ENCODE results near the gene KCNMA1.
A peak's percentile ranks its signal among the peaks of the same experiment; 100 is the strongest.

The KCNMA1 gene

GRCh38 chr10:77498210-77498609 lies 139.4 kb downstream of the KCNMA1 start:
- Histone ChIP-seq H3K27me3 (ENCODE audit: insufficient read depth, low read length, poor library complexity) (no peaks in the 10 kb centered on the region), H3K9ac (ENCODE audit: low read length) (no peak overlapping the region), H4K5ac (ENCODE audit: low read length) (no peak overlapping the region), H3K36me3 (ENCODE audit: control insufficient read depth, insufficient read depth, low read length) (no peaks in the 10 kb centered on the region), H2AK5ac (ENCODE audit: low read length) (no peak overlapping the region), H3K4me1 (ENCODE audit: control insufficient read depth, low read depth, low read length) (no peaks in the 10 kb centered on the region), H3K79me1 (ENCODE audit: low read length) (no peaks in the 10 kb centered on the region), H3K4ac (ENCODE audit: low read depth, low read length) (no peak overlapping the region), H2BK5ac (ENCODE audit: low read length) (no peak overlapping the region), H3K23ac (ENCODE audit: low read length) (no peak overlapping the region), H4K8ac (ENCODE audit: low read depth, low read length) (no peak overlapping the region), H3K56ac (ENCODE audit: low read length) (no peak overlapping the region), H3K18ac (ENCODE audit: low read length) (no peak overlapping the region), H3K27ac (ENCODE audit: low read depth, low read length) (no peak overlapping the region), H3K79me2 (ENCODE audit: control insufficient read depth, insufficient read depth, low read length) (no peaks in the 10 kb centered on the region), H2BK15ac (replicated peaks; ENCODE audit: low read depth) (no peak overlapping the region), H3K4me3 (ENCODE audit: low read length) (no peak overlapping the region), H3K4me2 (ENCODE audit: low read length) (no peak overlapping the region), H2BK120ac (ENCODE audit: low read depth, low read length) (no peak overlapping the region)
- DNase-seq, result no peak
- no CpG with 5 or more reads among the region's 1 CpG for WGBS (ENCODE audit: extremely low coverage, insufficient coverage, low lambda C conversion rate)

- H2AK5ac ChIP-seq (ENCODE audit: low read length), result no peak overlapping the region
- no peak overlapping the region for H3K4ac ChIP-seq (ENCODE audit: low read depth, low read length)
- H3K18ac ChIP-seq (ENCODE audit: low read length), result no peak overlapping the region
- no peak overlapping the region for H3K27ac ChIP-seq (ENCODE audit: low read depth, low read length)
- no peak overlapping the region for H2BK120ac ChIP-seq (ENCODE audit: low read depth, low read length)
- H3K27me3 ChIP-seq (ENCODE audit: insufficient read depth, low read length, poor library complexity), result no peaks in the 10 kb centered on the region
- H3K4me3 ChIP-seq (ENCODE audit: low read length), result no peak overlapping the region
- H3K79me1 ChIP-seq (ENCODE audit: low read length), result no peaks in the 10 kb centered on the region
- no peak overlapping the region for H3K4me2 ChIP-seq (ENCODE audit: low read length)
- H2BK5ac ChIP-seq (ENCODE audit: low read length), result no peak overlapping the region
- no peaks in the 10 kb centered on the region for H3K4me1 ChIP-seq (ENCODE audit: control insufficient read depth, low read depth, low read length)
- no peak overlapping the region for H2BK15ac ChIP-seq (replicated peaks; ENCODE audit: low read depth)
- no peak overlapping the region for H3K9ac ChIP-seq (ENCODE audit: low read length)
- H3K36me3 ChIP-seq (ENCODE audit: control insufficient read depth, insufficient read depth, low read length), result no peaks in the 10 kb centered on the region
- H3K23ac ChIP-seq (ENCODE audit: low read length), result no peak overlapping the region
- no peaks in the 10 kb centered on the region for H3K79me2 ChIP-seq (ENCODE audit: control insufficient read depth, insufficient read depth, low read length)
- no peak overlapping the region for H3K56ac ChIP-seq (ENCODE audit: low read length)
- H4K8ac ChIP-seq (ENCODE audit: low read depth, low read length), result no peak overlapping the region
- no peak for DNase-seq
- H4K5ac ChIP-seq (ENCODE audit: low read length), result no peak overlapping the region
Measured at GRCh38 chr10:77497748-77498147, 139.9 kb downstream of the KCNMA1 start.

- Histone ChIP-seq H3K27me3 (ENCODE audit: insufficient read depth, low read length, poor library complexity) (no peaks in the 10 kb centered on the region), H2BK5ac (ENCODE audit: low read length) (no peak overlapping the region), H3K4me3 (ENCODE audit: low read length) (no peak overlapping the region), H3K79me1 (ENCODE audit: low read length) (no peaks in the 10 kb centered on the region), H3K79me2 (ENCODE audit: control insufficient read depth, insufficient read depth, low read length) (no peaks in the 10 kb centered on the region), H3K9ac (ENCODE audit: low read length) (no peak overlapping the region), H3K27ac (ENCODE audit: low read depth, low read length) (no peak overlapping the region), H4K8ac (ENCODE audit: low read depth, low read length) (no peak overlapping the region), H3K23ac (ENCODE audit: low read length) (no peak overlapping the region), H3K4me1 (ENCODE audit: control insufficient read depth, low read depth, low read length) (no peaks in the 10 kb centered on the region), H3K36me3 (ENCODE audit: control insufficient read depth, insufficient read depth, low read length) (no peaks in the 10 kb centered on the region), H3K4ac (ENCODE audit: low read depth, low read length) (no peak overlapping the region), H2BK15ac (replicated peaks; ENCODE audit: low read depth) (no peak overlapping the region), H2AK5ac (ENCODE audit: low read length) (no peak overlapping the region), H3K18ac (ENCODE audit: low read length) (no peak overlapping the region), H2BK120ac (ENCODE audit: low read depth, low read length) (no peak overlapping the region), H4K5ac (ENCODE audit: low read length) (no peak overlapping the region), H3K56ac (ENCODE audit: low read length) (no peak overlapping the region), H3K4me2 (ENCODE audit: low read length) (no peak overlapping the region)
- no peak for DNase-seq
- WGBS (ENCODE audit: extremely low coverage, insufficient coverage, low lambda C conversion rate), result no CpG with 5 or more reads among the region's 3 CpGs
Measured at GRCh38 chr10:77496941-77497420, 140.6 kb downstream of the KCNMA1 start.

- no peak for DNase-seq
- no peak overlapping the region for H4K8ac ChIP-seq (ENCODE audit: low read depth, low read length)
- no peak overlapping the region for H3K18ac ChIP-seq (ENCODE audit: low read length)
- H3K27ac ChIP-seq (ENCODE audit: low read depth, low read length), result no peak overlapping the region
- H3K27me3 ChIP-seq (ENCODE audit: insufficient read depth, low read length, poor library complexity), result no peaks in the 10 kb centered on the region
- no peak overlapping the region for H2BK5ac ChIP-seq (ENCODE audit: low read length)
- no peak overlapping the region for H2BK15ac ChIP-seq (replicated peaks; ENCODE audit: low read depth)
- H3K79me1 ChIP-seq (ENCODE audit: low read length), result no peaks in the 10 kb centered on the region
- no peak overlapping the region for H3K56ac ChIP-seq (ENCODE audit: low read length)
- H3K36me3 ChIP-seq (ENCODE audit: control insufficient read depth, insufficient read depth, low read length), result no peaks in the 10 kb centered on the region
- no peak overlapping the region for H2BK120ac ChIP-seq (ENCODE audit: low read depth, low read length)
- no peak overlapping the region for H3K23ac ChIP-seq (ENCODE audit: low read length)
- no peak overlapping the region for H3K9ac ChIP-seq (ENCODE audit: low read length)
- H3K4me1 ChIP-seq (ENCODE audit: control insufficient read depth, low read depth, low read length), result no peaks in the 10 kb centered on the region
- H3K4ac ChIP-seq (ENCODE audit: low read depth, low read length), result no peak overlapping the region
- no peak overlapping the region for H3K4me2 ChIP-seq (ENCODE audit: low read length)
- no peak overlapping the region for H4K5ac ChIP-seq (ENCODE audit: low read length)
- no peak overlapping the region for H2AK5ac ChIP-seq (ENCODE audit: low read length)
- no peak overlapping the region for H3K4me3 ChIP-seq (ENCODE audit: low read length)
- no peaks in the 10 kb centered on the region for H3K79me2 ChIP-seq (ENCODE audit: control insufficient read depth, insufficient read depth, low read length)
- WGBS (ENCODE audit: extremely low coverage, insufficient coverage, low lambda C conversion rate), result no CpG with 5 or more reads among the region's 12 CpGs
Measured at GRCh38 chr10:77494756-77495541, 142.7 kb downstream of the KCNMA1 start.

- Histone ChIP-seq H3K9ac (ENCODE audit: low read length) (no peak overlapping the region), H3K4me1 (ENCODE audit: control insufficient read depth, low read depth, low read length) (no peaks in the 10 kb centered on the region), H3K27ac (ENCODE audit: low read depth, low read length) (no peak overlapping the region), H3K4me2 (ENCODE audit: low read length) (no peak overlapping the region), H2AK5ac (ENCODE audit: low read length) (no peak overlapping the region), H3K23ac (ENCODE audit: low read length) (no peak overlapping the region), H3K27me3 (ENCODE audit: insufficient read depth, low read length, poor library complexity) (no peaks in the 10 kb centered on the region), H3K4ac (ENCODE audit: low read depth, low read length) (no peak overlapping the region), H3K79me2 (ENCODE audit: control insufficient read depth, insufficient read depth, low read length) (no peaks in the 10 kb centered on the region), H3K4me3 (ENCODE audit: low read length) (no peak overlapping the region), H4K5ac (ENCODE audit: low read length) (no peak overlapping the region), H2BK15ac (replicated peaks; ENCODE audit: low read depth) (no peak overlapping the region), H3K36me3 (ENCODE audit: control insufficient read depth, insufficient read depth, low read length) (no peaks in the 10 kb centered on the region), H3K56ac (ENCODE audit: low read length) (no peak overlapping the region), H3K79me1 (ENCODE audit: low read length) (no peaks in the 10 kb centered on the region), H2BK120ac (ENCODE audit: low read depth, low read length) (no peak overlapping the region), H2BK5ac (ENCODE audit: low read length) (no peak overlapping the region), H4K8ac (ENCODE audit: low read depth, low read length) (no peak overlapping the region), H3K18ac (ENCODE audit: low read length) (no peak overlapping the region)
- peak; percentile 68 for DNase-seq
- no CpG with 5 or more reads among the region's 6 CpGs for WGBS (ENCODE audit: extremely low coverage, insufficient coverage, low lambda C conversion rate)
Measured at GRCh38 chr10:77494327-77494726, 143.3 kb downstream of the KCNMA1 start.

- Histone ChIP-seq H3K79me1 (ENCODE audit: low read length) (no peaks in the 10 kb centered on the region), H3K4me3 (ENCODE audit: low read length) (no peak overlapping the region), H3K4me2 (ENCODE audit: low read length) (no peak overlapping the region), H2AK5ac (ENCODE audit: low read length) (no peak overlapping the region), H3K4ac (ENCODE audit: low read depth, low read length) (no peak overlapping the region), H4K5ac (ENCODE audit: low read length) (no peak overlapping the region), H3K79me2 (ENCODE audit: control insufficient read depth, insufficient read depth, low read length) (no peaks in the 10 kb centered on the region), H3K27ac (ENCODE audit: low read depth, low read length) (no peak overlapping the region), H3K23ac (ENCODE audit: low read length) (no peak overlapping the region), H3K4me1 (ENCODE audit: control insufficient read depth, low read depth, low read length) (no peaks in the 10 kb centered on the region), H2BK120ac (ENCODE audit: low read depth, low read length) (no peak overlapping the region), H3K18ac (ENCODE audit: low read length) (no peak overlapping the region), H3K56ac (ENCODE audit: low read length) (no peak overlapping the region), H2BK5ac (ENCODE audit: low read length) (no peak overlapping the region), H4K8ac (ENCODE audit: low read depth, low read length) (no peak overlapping the region), H2BK15ac (replicated peaks; ENCODE audit: low read depth) (no peak overlapping the region), H3K36me3 (ENCODE audit: control insufficient read depth, insufficient read depth, low read length) (no peaks in the 10 kb centered on the region), H3K27me3 (ENCODE audit: insufficient read depth, low read length, poor library complexity) (no peaks in the 10 kb centered on the region), H3K9ac (ENCODE audit: low read length) (no peak overlapping the region)
- no CpG with 5 or more reads among the region's 8 CpGs for WGBS (ENCODE audit: extremely low coverage, insufficient coverage, low lambda C conversion rate)
- no peak for DNase-seq
Measured at GRCh38 chr10:77493851-77494261, 143.8 kb downstream of the KCNMA1 start.

Data from mesendoderm (in vitro differentiated cells).